ENCODE measurements around the gene PRKN. TPM values are rescaled to one million over a fixed set of nuclear protein-coding genes. Genes with fewer than 3 reads are reported as not detected.

The PRKN gene
- total RNA-seq, 1 experiment from 2014 or later = 1.1 TPM

Other genes starting within 250 kb of the PRKN start
- not detected in 2 replicates for gene PACRG, start 208 bp upstream of the PRKN start, total RNA-seq (2014; rRNA removed; shearing (Covaris generic); ENCODE audit: low replicate concordance)